NCI-H82 (cell line): Measurements from ENCODE around the gene PLEK.
"Not testable (repeated sequence)": the region's sequence is repeated elsewhere in the genome, so short reads cannot be mapped to it uniquely, and the experiment has no call there.

Experiments
- DNase-seq: peaks from one replicate; lab custom pipeline; 2025; lab: John Stamatoyannopoulos, UW

The PLEK gene, protein sequence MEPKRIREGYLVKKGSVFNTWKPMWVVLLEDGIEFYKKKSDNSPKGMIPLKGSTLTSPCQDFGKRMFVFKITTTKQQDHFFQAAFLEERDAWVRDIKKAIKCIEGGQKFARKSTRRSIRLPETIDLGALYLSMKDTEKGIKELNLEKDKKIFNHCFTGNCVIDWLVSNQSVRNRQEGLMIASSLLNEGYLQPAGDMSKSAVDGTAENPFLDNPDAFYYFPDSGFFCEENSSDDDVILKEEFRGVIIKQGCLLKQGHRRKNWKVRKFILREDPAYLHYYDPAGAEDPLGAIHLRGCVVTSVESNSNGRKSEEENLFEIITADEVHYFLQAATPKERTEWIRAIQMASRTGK

DNA sequence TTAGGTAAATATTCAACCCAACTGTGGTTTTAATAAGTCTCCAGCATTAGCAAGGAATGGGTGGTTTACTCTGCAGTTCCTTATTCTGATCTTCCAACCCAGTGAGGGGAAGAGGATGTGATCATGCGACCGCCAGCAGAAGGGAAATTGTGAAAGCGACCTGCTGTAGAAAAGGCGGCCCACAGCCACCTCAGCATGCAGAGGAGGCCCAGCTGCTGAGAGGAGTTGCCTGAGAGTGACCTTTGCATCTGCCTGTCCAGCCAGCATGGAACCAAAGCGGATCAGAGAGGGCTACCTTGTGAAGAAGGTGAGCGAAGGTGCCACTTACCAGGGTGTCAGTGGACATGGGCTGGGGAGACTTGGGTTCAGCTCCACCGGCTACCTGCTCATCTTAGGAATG, at the start of gene PLEK:
TSS of gene PLEK (plus strand) at position 196 of the 400 bp plus-strand sequence. CDS start at position 266, 70 bp downstream.
- no peak for DNase-seq

GRCh38 chr2:68316111-68316510, 49.0 kb upstream of the PLEK start:
- DNase-seq = no peak

DNA sequence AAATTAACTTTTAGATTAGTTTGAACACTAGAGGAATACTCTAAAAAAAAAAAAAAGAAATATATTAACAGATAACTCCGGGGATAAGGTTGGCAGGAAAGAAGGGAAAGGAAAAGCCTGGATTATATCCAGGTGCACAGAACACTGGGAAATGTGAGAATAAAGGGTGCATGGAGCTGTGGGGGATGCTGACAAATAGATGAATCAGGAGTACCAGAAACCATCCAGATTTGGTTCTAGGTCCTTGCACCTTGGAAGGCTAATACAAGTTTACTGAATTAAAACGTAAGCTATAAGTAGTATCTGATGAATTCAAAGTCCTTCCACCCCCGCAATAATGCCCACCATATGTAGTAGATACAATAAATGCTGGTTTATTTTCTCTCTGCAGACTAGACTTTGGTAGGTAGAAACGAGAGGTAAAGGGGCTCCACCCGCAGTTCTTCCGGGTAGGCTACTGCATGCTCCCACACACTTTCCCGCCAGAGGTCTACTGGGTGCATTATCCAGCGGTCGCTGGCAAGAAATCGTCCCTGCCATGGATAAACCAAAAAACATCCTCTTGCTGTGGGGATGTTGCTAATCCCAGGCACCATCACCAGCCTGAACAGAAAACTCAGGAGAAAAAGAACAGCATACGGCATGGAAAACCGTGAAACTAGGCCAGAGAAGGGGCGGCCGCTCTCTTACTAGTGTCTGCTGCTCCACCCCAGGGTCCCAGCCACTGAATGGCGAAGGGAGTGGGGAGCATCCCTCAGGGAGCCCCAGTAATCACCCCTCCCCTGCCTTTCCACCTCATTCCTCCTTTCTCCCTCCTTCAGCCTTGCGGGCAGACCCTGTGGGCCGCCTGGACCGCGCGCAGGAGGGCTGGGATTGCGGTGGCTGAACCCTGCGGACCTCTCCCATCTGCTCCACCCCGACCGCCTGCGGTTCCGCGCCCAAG, 46.8 kb upstream of the PLEK start:
- DNase-seq = peak; percentile 72

GRCh38 chr2:68318914-68319397, 46.1 kb upstream of the PLEK start:
- peak; percentile 77 for DNase-seq

DNA sequence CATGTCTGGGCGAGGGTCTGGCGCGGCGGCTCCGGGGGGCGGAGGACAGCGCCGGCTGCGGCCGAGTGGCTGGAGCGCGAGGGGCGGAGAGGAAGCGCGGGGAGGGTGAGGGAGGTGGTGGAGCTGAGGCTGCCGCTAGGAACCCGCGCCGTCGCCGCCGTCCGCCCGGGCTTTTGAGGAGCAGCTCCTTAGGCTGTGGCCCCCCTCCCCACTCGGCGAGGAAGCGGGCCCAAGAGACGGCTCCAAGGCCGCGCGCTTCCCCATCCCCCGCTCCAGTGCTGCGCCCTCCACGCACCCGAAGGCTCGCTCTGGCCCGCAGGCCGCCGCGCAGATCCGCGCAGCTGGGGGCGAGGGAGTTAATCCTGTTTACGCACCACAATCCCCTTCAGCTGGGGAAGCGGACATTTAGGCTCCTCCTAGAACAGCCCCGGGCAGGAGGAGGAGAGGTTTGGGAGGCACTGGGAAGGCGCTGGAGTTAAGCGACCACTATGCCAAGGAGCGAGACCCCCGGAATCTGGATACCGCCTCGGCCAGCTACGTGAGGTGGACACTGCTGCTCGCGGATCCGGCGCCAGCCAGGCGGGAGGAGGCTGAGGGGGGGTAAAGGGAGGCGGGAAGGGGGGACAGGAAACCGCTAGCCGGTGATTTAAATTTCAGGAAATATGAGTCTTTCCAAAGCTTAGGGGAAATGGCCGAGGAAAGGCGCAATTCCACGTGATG, 45.5 kb upstream of the PLEK start, which contains the start of gene CNRIP1:
TSS of gene CNRIP1 (minus strand) at position 552 of the 720 bp plus-strand sequence. CDS start at position 3, 549 bp downstream.
- DNase-seq = peak; percentile 98

DNA sequence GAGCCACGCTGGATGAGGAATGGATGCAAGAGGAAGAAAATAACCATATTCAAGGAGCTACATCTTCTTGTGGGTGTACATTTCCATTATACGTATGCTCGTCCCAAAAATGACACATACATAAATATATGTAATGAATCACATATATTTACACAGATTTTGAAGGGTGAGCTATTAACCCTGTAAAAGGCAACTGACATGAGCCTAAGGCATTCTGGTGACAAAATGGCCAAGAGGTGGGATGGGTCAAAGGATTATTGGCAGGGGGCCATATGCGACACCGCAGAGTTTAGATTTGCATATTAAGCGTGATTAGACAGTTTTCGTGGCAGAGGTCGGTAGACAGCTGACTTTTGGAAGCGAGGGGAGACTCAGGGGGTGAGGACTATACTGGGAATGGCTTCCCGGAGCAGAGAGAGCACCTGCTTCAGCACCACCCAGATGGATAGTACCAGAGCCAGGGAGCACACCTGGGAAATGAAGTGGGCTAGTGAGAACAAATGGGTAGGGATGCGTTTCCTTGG, 44.9 kb upstream of the PLEK start:
- peak; percentile 90 for DNase-seq

DNA sequence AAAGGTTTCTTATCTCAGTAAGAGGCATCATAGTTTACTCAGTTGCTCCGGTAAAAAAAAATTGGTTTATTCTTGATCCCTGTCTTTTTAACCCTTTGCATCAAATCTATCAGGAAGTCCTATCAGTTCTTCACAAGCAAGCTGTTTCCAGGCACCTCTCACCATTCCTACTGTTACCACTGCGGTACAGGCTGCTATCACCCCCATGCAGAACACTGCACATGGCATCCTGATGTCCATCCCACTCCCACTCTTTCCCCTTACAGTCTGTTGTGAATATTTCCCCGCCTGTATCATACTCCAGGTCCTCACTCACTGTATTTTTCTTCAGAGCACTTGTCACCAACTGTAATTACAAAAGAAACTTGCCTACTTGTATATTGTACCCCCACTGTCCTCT, 40.0 kb upstream of the PLEK start:
- DNase-seq = no peak

DNA sequence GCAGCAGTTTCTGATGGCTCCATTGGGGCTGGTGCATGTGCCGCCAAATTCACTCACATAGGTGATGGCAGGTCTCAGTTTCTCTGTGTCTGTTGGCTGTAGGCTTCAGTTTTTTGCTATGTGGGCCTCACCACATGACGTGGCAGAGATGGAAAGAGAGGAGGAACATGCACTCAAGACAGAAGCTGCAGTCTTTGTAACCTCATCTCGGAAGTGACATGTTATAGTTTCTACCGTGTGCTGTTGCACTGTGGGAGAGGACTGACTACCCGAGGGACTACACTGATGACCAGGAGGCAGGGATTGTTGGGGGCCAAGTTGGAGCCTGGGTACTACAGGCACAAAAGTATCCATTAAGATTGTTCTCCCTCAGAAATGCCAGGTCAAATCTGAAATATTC, 36.2 kb upstream of the PLEK start:
- DNase-seq = no peak

- DNase-seq = no peak
Measured at GRCh38 chr2:68330691-68331090, 34.4 kb upstream of the PLEK start.

- no peak for DNase-seq
Measured at GRCh38 chr2:68333009-68333408, 32.1 kb upstream of the PLEK start.

DNA sequence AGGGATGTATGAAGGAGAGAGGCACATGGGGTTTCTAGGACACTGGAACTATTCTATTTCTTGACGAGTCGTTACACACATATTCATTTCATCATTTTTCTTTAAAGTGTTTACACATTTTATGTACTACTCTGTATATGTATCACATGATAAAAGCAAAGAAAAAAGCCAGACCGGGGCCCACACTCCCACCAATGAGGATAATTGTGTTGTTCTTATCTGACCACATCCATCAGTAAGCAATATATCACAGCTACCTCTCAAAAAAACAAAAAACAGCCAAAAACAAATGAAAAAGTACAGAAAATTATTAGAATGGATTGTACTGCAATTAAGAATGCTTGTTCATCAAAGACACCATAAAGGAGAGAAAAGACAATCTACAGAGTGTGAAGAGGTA, 31.2 kb upstream of the PLEK start:
- no peak for DNase-seq

GRCh38 chr2:68336192-68336591, 28.9 kb upstream of the PLEK start:
- DNase-seq = no peak

- no peak for DNase-seq
Measured at GRCh38 chr2:68340226-68341061, 24.6 kb upstream of the PLEK start.

DNA sequence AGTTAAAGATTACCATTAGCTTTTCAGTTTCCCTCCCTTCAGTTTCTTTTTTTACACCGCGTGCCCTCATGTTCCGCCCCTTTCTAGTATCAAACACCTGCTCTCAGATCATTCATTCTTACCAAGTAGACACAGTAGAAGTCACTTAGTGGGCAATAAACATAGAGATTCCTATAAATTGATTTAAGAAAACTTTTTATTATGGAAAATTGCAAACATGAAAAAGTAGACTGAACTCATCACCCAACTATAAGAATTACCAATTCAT, 24.1 kb upstream of the PLEK start:
- no peak for DNase-seq

GRCh38 chr2:68341583-68341982, 23.5 kb upstream of the PLEK start:
- DNase-seq = no peak

DNA sequence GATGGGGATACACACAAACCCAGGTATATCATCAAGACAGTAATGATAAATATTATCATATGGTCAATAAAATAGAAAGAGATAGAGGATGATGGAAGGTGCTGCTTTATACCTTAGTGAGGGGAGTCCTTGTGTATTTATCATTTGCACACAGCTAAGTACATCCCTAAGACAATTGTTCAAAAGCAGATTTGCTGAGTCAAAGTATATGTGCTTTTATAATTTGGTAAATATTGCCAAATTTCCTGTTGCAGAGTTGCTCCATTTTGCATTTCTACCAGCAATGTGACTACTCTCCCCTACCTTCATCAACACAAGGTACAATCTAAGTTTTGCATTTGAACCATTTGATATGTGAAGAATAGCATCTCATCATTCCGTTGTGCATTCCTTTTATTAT, 22.6 kb upstream of the PLEK start:
- no peak for DNase-seq

GRCh38 chr2:68344031-68344430, 21.1 kb upstream of the PLEK start:
- no peak for DNase-seq

- DNase-seq = no peak
Measured at GRCh38 chr2:68345129-68345875, 19.8 kb upstream of the PLEK start.

DNA sequence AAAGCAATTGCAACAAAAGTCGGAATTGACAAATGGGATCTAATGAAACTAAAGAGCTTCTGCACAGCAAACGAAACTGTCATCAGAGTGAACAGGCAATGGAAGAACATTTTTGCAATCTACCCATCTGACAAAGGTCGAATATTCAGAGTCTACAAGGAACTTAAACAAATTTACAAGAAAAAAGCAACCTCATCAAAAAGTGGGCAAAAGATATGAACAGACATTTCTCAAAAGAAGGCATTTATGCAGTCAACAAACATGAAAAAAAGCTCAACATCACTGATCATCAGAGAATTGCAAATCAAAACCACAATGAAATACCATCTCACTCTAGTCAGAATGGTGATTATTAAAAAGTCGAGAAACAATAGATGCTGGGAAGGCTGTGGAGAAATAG, 16.0 kb upstream of the PLEK start:
- not testable (repeated sequence) for DNase-seq

- no peak for DNase-seq
Measured at GRCh38 chr2:68351997-68352396, 13.1 kb upstream of the PLEK start.
